Measurements from ENCODE around the gene SPOCK1. TPM values are rescaled to one million over a fixed set of nuclear protein-coding genes. Genes with fewer than 3 reads are reported as not detected.
"Not testable (repeated sequence)": the region's sequence is repeated elsewhere in the genome, so short reads cannot be mapped to it uniquely, and the experiment has no call there.

Gene SPOCK1
- total RNA-seq, 4 donors from 2014 or later = 8.6 to 34.8 (median 13.2) TPM

DNA sequence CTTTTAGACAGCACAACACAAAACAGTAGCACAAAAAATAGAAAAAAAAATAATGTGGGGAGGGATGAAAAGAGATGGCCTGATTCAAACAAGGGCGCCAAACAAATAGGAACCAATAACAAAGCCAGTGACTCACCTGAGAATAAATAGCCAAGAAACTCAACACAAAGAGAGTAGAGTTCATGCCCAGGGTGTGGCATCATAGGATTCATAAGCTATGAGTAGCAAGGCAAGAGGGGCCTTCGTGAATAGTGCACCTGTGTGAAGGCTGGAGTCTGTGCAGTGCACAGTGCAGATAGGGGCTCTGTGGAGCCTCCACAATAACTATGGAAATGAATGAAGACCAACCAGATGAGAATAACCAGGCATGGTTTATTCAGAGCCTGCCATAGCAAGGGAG lies 541.7 kb downstream of the SPOCK1 start:
- no peaks in the 10 kb centered on the region for H3K4me1 ChIP-seq
- H3K9me3 ChIP-seq = peaks cover 0 to 8% of the 10 kb centered on the region in 2 donors
- H3K27ac ChIP-seq = no peak overlapping the region
- TF ChIP-seq EP300 (IDR thresholded peaks at IDR 0.05; ENCODE audit: low read depth) (no peak), POLR2A (IDR thresholded peaks at IDR 0.05) (no peak), POLR2AphosphoS5 (IDR thresholded peaks at IDR 0.05) (no peak)
- TF ChIP-seq, protein P1, sequence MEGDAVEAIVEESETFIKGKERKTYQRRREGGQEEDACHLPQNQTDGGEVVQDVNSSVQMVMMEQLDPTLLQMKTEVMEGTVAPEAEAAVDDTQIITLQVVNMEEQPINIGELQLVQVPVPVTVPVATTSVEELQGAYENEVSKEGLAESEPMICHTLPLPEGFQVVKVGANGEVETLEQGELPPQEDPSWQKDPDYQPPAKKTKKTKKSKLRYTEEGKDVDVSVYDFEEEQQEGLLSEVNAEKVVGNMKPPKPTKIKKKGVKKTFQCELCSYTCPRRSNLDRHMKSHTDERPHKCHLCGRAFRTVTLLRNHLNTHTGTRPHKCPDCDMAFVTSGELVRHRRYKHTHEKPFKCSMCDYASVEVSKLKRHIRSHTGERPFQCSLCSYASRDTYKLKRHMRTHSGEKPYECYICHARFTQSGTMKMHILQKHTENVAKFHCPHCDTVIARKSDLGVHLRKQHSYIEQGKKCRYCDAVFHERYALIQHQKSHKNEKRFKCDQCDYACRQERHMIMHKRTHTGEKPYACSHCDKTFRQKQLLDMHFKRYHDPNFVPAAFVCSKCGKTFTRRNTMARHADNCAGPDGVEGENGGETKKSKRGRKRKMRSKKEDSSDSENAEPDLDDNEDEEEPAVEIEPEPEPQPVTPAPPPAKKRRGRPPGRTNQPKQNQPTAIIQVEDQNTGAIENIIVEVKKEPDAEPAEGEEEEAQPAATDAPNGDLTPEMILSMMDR (IDR thresholded peaks at IDR 0.05) = no peak
- WGBS, 2 donors (ENCODE audit: low coverage in 1 of 2) = 66 to 75% methylated on average over 2 of the region's 2 CpGs
- intact Hi-C loops (cut with DNase I; ENCODE audit: low total_unique reads) (no loop called here), in situ Hi-C loops (cut with MboI; ENCODE audit: low pct_ligation_motif_present in 1 of 4, low pct_unique_long_range_greater_than_20kb in 1 of 4, low sequenced_read_pairs in 3 of 4) (no loop called here)
- DNase-seq = no peak
- no peaks in the 10 kb centered on the region for H3K36me3 ChIP-seq
- no peaks in the 10 kb centered on the region for H3K27me3 ChIP-seq
- no peak overlapping the region for H3K4me3 ChIP-seq

DNA sequence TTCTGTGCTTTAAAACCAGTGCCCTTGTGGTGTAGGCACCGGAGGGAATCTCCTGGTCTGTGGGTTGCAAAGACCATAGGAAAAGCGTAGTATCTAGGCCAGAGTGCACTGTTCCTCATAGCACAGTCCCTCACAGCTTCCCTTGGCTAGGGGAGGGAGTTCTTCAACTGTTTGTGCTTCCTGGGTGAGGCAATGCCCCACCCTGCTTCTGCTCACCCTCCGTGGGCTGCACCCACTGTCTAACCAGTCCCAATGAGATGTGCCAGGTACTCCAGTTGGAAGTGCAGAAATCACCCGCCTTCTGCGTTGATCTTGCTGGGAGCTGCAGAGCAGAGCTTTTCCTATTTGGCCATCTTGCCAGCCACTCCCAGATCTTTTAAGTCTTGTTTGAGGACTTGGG lies 545.0 kb downstream of the SPOCK1 start:
- H3K4me3 ChIP-seq; H3K9me3 ChIP-seq; DNase-seq; H3K4me1 ChIP-seq; H3K27ac ChIP-seq; in situ Hi-C loops (cut with MboI; ENCODE audit: low pct_ligation_motif_present in 1 of 4, low pct_unique_long_range_greater_than_20kb in 1 of 4, low sequenced_read_pairs in 3 of 4); H3K36me3 ChIP-seq; intact Hi-C loops (cut with DNase I; ENCODE audit: low total_unique reads); H3K27me3 ChIP-seq: not testable (repeated sequence)
- 74% methylated on average over 3 of the region's 5 CpGs; no CpG with 5 or more reads in 1 of the 2 donors for WGBS, 2 donors (ENCODE audit: low coverage in 1 of 2)

DNA sequence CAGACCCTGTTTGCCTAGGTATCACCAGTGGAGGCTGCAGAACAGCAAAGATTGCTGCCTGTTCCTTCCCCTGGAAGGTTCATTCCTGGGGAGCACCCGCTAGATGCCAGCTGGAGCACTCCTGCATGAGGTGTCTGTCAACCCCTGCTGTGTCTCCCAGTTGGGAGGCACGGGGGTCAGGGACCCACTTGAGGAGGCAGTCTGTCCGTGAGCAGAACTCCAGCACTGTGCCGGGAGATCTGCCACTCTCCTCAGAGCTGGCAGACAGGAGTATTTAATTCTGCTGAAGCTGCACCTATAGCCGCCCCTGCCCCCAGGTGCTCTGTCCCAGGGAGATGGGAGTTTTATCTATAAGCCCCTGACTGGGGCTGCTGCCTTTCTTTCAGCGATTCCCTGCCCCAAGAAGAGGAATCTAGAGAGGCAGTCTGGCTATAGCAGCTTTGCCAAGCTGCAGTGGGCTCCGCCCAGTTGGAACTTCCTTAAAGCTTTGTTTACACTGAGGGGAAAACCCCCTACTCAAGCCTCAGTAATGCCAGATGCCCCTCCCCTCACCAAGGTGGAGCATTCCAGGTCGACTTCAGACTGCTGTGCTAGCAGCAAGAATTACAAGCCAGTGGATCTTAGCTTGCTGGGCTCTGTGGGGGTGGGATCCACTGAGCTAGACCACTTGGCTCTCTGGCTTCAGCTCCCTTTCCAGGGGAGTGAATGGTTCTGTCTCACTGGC lies 545.6 kb downstream of the SPOCK1 start:
- H3K36me3 ChIP-seq; H3K27me3 ChIP-seq; in situ Hi-C loops (cut with MboI; ENCODE audit: low pct_ligation_motif_present in 1 of 4, low pct_unique_long_range_greater_than_20kb in 1 of 4, low sequenced_read_pairs in 3 of 4); H3K27ac ChIP-seq; H3K4me3 ChIP-seq; DNase-seq; intact Hi-C loops (cut with DNase I; ENCODE audit: low total_unique reads); H3K9me3 ChIP-seq; H3K4me1 ChIP-seq: not testable (repeated sequence)
- 34% methylated on average over 8 of the region's 8 CpGs; no CpG with 5 or more reads in 1 of the 2 donors for WGBS, 2 donors (ENCODE audit: low coverage in 1 of 2)

DNA sequence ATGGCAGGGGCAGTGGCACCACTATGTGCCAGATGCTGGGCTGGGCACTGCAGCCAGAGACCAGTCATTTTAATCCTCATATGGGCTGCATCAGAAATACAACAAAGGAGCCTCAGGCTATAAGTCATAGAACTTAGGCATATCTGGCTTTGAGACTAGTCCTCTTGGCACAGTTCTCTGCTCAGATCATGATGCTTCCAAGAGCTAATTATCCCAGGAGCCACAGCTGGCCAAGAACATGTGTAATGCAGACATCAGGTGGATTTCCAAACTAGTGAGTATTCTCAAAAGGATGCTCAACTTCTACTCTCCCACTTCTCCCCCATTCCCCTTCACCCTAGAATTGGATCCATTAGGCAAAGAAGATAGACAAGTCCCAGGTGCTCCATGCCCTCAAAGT lies 571.6 kb downstream of the SPOCK1 start:
- Histone ChIP-seq H3K4me1 (no peaks in the 10 kb centered on the region), H3K4me3 (no peak overlapping the region), H3K36me3 (no peaks in the 10 kb centered on the region), H3K9me3 (no peaks in the 10 kb centered on the region), H3K27ac (no peak overlapping the region), H3K27me3 (no peaks in the 10 kb centered on the region)
- in situ Hi-C loops (cut with MboI; ENCODE audit: low pct_ligation_motif_present in 1 of 4, low pct_unique_long_range_greater_than_20kb in 1 of 4, low sequenced_read_pairs in 3 of 4) (no loop called here), intact Hi-C loops (cut with DNase I; ENCODE audit: low total_unique reads) (loop anchor here (5.0 kb wide), 1 partner anchor 1455 kb away; no protein-coding TSS in a partner anchor)
- TF ChIP-seq POLR2A (IDR thresholded peaks at IDR 0.05) (no peak), POLR2AphosphoS5 (IDR thresholded peaks at IDR 0.05) (no peak)
- TF ChIP-seq, protein P1 (IDR thresholded peaks at IDR 0.05) = no peak
- no peak for DNase-seq

DNA sequence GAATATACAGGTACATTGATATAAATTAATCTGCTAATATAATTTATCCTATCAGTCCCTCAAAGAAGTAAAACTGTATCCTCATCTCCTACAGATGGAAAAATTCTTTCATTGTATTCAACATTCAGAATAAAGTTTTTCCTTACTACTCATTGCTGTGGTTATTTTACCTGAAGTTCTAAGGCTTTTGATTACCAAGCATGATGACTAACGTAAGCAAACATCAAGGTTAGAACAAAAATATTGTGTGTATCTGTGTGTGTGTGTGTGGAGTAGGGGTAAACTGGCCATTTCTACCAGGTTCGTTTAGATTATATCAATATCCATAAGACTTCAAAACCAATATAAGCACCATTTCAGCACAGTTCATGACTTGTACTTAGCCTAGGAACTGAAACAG lies 573.1 kb downstream of the SPOCK1 start:
- in situ Hi-C loops (cut with MboI; ENCODE audit: low pct_ligation_motif_present in 1 of 4, low pct_unique_long_range_greater_than_20kb in 1 of 4, low sequenced_read_pairs in 3 of 4) = no loop called here
- intact Hi-C loops (cut with DNase I; ENCODE audit: low total_unique reads) = loop anchor here (5.0 kb wide), 1 partner anchor 1454 kb away; no protein-coding TSS in a partner anchor
- TF ChIP-seq EP300 (IDR thresholded peaks at IDR 0.05; ENCODE audit: low read depth) (no peak), POLR2AphosphoS5 (IDR thresholded peaks at IDR 0.05) (no peak), POLR2A (IDR thresholded peaks at IDR 0.05) (no peak)
- TF ChIP-seq, protein P1 (IDR thresholded peaks at IDR 0.05) = no peak

More for the DNA sequence above, 573.1 kb downstream of the SPOCK1 start:
- Histone ChIP-seq H3K4me3 (no peak overlapping the region), H3K36me3 (no peaks in the 10 kb centered on the region), H3K27ac (no peak overlapping the region), H3K4me1 (no peaks in the 10 kb centered on the region), H3K9me3 (no peaks in the 10 kb centered on the region), H3K27me3 (no peaks in the 10 kb centered on the region)
- 70 to 71% methylated on average over 2 of the region's 2 CpGs for WGBS, 2 donors (ENCODE audit: low coverage in 1 of 2)
- no peak for DNase-seq

Small RNA genes lying within 50 kb of the gene (small RNA-seq; reads per million reads assigned to genes)
- 0 reads per million in 4 donors for gene RNA5SP193

Other genes with a start within 250 kb of the SPOCK1 start
- gene KLHL3, start 236.8 kb upstream of the SPOCK1 start, total RNA-seq = 1 to 10 TPM in 3 of 4 donors, under 1 TPM in 1; 0.75 to 4.4 (median 2.6) TPM

All from transverse colon (tissue), 4 donors.